ENCODE data around the gene ALKBH2.

GRCh38 chr12:109102491-109102890, 9.2 kb upstream of the ALKBH2 start:
- TF ChIP-seq ARNT (IDR thresholded peaks at IDR 0.05) (no peak), SUZ12 (IDR thresholded peaks at IDR 0.05) (no peak), ELF4 (IDR thresholded peaks at IDR 0.05) (no peak), FOXM1 (IDR thresholded peaks at IDR 0.05; ENCODE audit: borderline replicate concordance) (no peak), LEF1 (IDR thresholded peaks at IDR 0.05; ENCODE audit: borderline replicate concordance) (no peak), SP1 (IDR thresholded peaks at IDR 0.05) (no peak), FOXA1 (IDR thresholded peaks at IDR 0.05) (no peak), CTBP1 (IDR thresholded peaks at IDR 0.05; ENCODE audit: borderline replicate concordance) (no peak), BHLHE40 (IDR thresholded peaks at IDR 0.05; ENCODE audit: borderline replicate concordance) (no peak), NFRKB (IDR thresholded peaks at IDR 0.05) (no peak), PKNOX1 (IDR thresholded peaks at IDR 0.05) (no peak), TARDBP (IDR thresholded peaks at IDR 0.05) (no peak), FOXK2 (IDR thresholded peaks at IDR 0.05) (no peak)

Measured in HEK293T (cell line).